Uterus (tissue), 4 donors: ENCODE results near the gene PTPA. TPM values are rescaled to one million over a fixed set of nuclear protein-coding genes. Genes with fewer than 3 reads are reported as not detected.

Source experiments
- DNase-seq, 2 donors: peaks; one replicate each; pipeline ENCODE4 v3.0.0-alpha.2; 2019 to 2020
- H3K27ac ChIP-seq, 2 donors: fragments of 200-600 bp; sonication (generic); 1 replicate in 1 of 2; 2 replicates in 1 of 2; pipeline ENCODE4 v1.5.1; 2016 to 2018
- H3K27me3 ChIP-seq, 2 donors: fragments of 200-600 bp; sonication (generic); one replicate each; pipeline ENCODE4 v1.5.1; 2018 to 2019; ENCODE audit warnings: control low read depth in 1 of 2
- H3K36me3 ChIP-seq, 2 donors: fragments of 200-600 bp; sonication (generic); one replicate each; pipeline ENCODE4 v1.5.1; 2019; ENCODE audit warnings: control low read depth in 1 of 2
- H3K4me1 ChIP-seq, 2 donors: fragments of 200-600 bp; sonication (generic); one replicate each; pipeline ENCODE4 v1.5.1; 2018 to 2019; ENCODE audit warnings: control low read depth in 1 of 2
- H3K4me3 ChIP-seq, 2 donors: fragments of 200-600 bp; sonication (generic); 1 replicate in 1 of 2; 2 replicates in 1 of 2; pipeline ENCODE4 v1.5.1; 2018 to 2019; ENCODE audit warnings: mild to moderate bottlenecking in 1 of 2
- H3K9me3 ChIP-seq, 2 donors: fragments of 200-600 bp; sonication (generic); one replicate each; pipeline ENCODE4 v1.5.1; 2019; ENCODE audit warnings: control low read depth in 1 of 2
- CTCF ChIP-seq, 4 experiments: fragments of 200-600 bp in 2 of 4; fragments of 450-650 bp in 2 of 4; sonication (generic) in 2 of 4; IDR thresholded peaks; one replicate each; pipeline ENCODE4 v1.5.1; 2016 to 2019; ENCODE audit warnings: antibody characterized with exemption in 4 of 4, mild to moderate bottlenecking in 2 of 4, moderate library complexity in 1 of 4
- POLR2A ChIP-seq, 2 donors: fragments of 450-650 bp; IDR thresholded peaks; one replicate each; pipeline ENCODE4 v1.6.1; 2016; ENCODE audit warnings: antibody characterized with exemption in 2 of 2, mild to moderate bottlenecking in 1 of 2, moderate library complexity in 1 of 2
- intact Hi-C: fragments of 100-400 bp; cut with DNase I; formaldehyde crosslinking; loops from one replicate; pipeline ENCODE4 v1.15.1; 2023; ENCODE audit warnings: low total_unique reads
- total RNA-seq, 4 donors: library from RNA; depleted of rRNA in 3 of 4; stranded (reverse); fragments of >200 nt in 3 of 4; gene quantifications; one replicate each; pipeline versions ENCODE4 v1.1.0 to v1.2.4, GENCODE V29; 2014 to 2023
- donor health status: DM: yes; HTN: yes; CAD: no.

Gene PTPA
- total RNA-seq, 4 donors from 2014 or later, result 28.9 to 107 (median 62.1) TPM

- peak overlapping the region; percentile 99 to 100 for H3K27ac ChIP-seq
- H3K27me3 ChIP-seq, result no peaks in the 10 kb centered on the region
- H3K36me3 ChIP-seq, result no peaks in the 10 kb centered on the region
- no peaks in the 10 kb centered on the region for H3K9me3 ChIP-seq
- TF ChIP-seq POLR2A (IDR thresholded peaks at IDR 0.05) (peak in 1 of 2 donors; percentile 41), CTCF (IDR thresholded peaks at IDR 0.05) (no peak)
- peak; percentile 85 to 87 for DNase-seq
- intact Hi-C loops, result loop anchor here (10.0 kb wide), 1 partner anchor 349 kb away; no protein-coding TSS in a partner anchor
- H3K4me3 ChIP-seq, result no peak overlapping the region
- H3K4me1 ChIP-seq, result peaks cover 40 to 56% of the 10 kb centered on the region in 2 donors
These were observed 34.7 kb downstream of the PTPA start for GRCh38 chr9:129145841-129146292.

- H3K36me3 ChIP-seq, result no peaks in the 10 kb centered on the region
- intact Hi-C loops, result loop anchor here (10.0 kb wide), 1 partner anchor 348 kb away; no protein-coding TSS in a partner anchor
- H3K4me3 ChIP-seq, result no peak overlapping the region
- H3K4me1 ChIP-seq, result peaks cover 37 to 50% of the 10 kb centered on the region in 2 donors
- H3K27me3 ChIP-seq, result no peaks in the 10 kb centered on the region
- peak; percentile 63 to 76 for DNase-seq
- H3K27ac ChIP-seq, result peak overlapping the region; percentile 99 to 100
- H3K9me3 ChIP-seq, result no peaks in the 10 kb centered on the region
- no peak for TF ChIP-seq CTCF (IDR thresholded peaks at IDR 0.05)
- TF ChIP-seq POLR2A (IDR thresholded peaks at IDR 0.05), result no peak
These were observed 35.3 kb downstream of the PTPA start for GRCh38 chr9:129146441-129146941.

- Histone ChIP-seq H3K36me3 (no peaks in the 10 kb centered on the region), H3K27me3 (no peaks in the 10 kb centered on the region), H3K4me3 (no peak overlapping the region), H3K4me1 (peaks cover 25 to 31% of the 10 kb centered on the region in 2 donors), H3K27ac (peak overlapping the region; percentile 99 to 100), H3K9me3 (no peaks in the 10 kb centered on the region)
- intact Hi-C loops, result loop anchor here (10.0 kb wide), 1 partner anchor 346 kb away; no protein-coding TSS in a partner anchor
- DNase-seq, result no peak
- TF ChIP-seq POLR2A (IDR thresholded peaks at IDR 0.05), result no peak
- TF ChIP-seq CTCF (IDR thresholded peaks at IDR 0.05), result no peak
These were observed 37.4 kb downstream of the PTPA start for GRCh38 chr9:129148463-129149204.

- Histone ChIP-seq H3K27ac (peak overlapping the region in 1 of 2 donors; percentile 100), H3K9me3 (no peaks in the 10 kb centered on the region), H3K36me3 (no peaks in the 10 kb centered on the region), H3K4me3 (no peak overlapping the region), H3K27me3 (no peaks in the 10 kb centered on the region), H3K4me1 (peaks cover 20 to 28% of the 10 kb centered on the region in 2 donors)
- no peak for TF ChIP-seq CTCF (IDR thresholded peaks at IDR 0.05)
- no peak for TF ChIP-seq POLR2A (IDR thresholded peaks at IDR 0.05)
- DNase-seq, result no peak
- intact Hi-C loops, result loop anchor here (10.0 kb wide), 1 partner anchor 345 kb away; no protein-coding TSS in a partner anchor
These were observed 38.2 kb downstream of the PTPA start for GRCh38 chr9:129149442-129149841.

- Histone ChIP-seq H3K36me3 (no peaks in the 10 kb centered on the region), H3K4me3 (no peak overlapping the region), H3K27ac (no peak overlapping the region), H3K9me3 (no peaks in the 10 kb centered on the region), H3K27me3 (no peaks in the 10 kb centered on the region), H3K4me1 (peaks cover 17 to 24% of the 10 kb centered on the region in 2 donors)
- intact Hi-C loops, result no loop called here
- no peak for DNase-seq
- TF ChIP-seq CTCF (IDR thresholded peaks at IDR 0.05) (no peak), POLR2A (IDR thresholded peaks at IDR 0.05) (no peak)
These were observed 38.9 kb downstream of the PTPA start for GRCh38 chr9:129150122-129150521.
